ENCODE measurements around the gene CCR1. TPM values are rescaled to one million over a fixed set of nuclear protein-coding genes. Genes with fewer than 3 reads are reported as not detected.
A peak's percentile ranks its signal among the peaks of the same experiment; 100 is the strongest.

CCR1 gene
- total RNA-seq, 1 donor from 2014 or later: 47.4 TPM

DNA sequence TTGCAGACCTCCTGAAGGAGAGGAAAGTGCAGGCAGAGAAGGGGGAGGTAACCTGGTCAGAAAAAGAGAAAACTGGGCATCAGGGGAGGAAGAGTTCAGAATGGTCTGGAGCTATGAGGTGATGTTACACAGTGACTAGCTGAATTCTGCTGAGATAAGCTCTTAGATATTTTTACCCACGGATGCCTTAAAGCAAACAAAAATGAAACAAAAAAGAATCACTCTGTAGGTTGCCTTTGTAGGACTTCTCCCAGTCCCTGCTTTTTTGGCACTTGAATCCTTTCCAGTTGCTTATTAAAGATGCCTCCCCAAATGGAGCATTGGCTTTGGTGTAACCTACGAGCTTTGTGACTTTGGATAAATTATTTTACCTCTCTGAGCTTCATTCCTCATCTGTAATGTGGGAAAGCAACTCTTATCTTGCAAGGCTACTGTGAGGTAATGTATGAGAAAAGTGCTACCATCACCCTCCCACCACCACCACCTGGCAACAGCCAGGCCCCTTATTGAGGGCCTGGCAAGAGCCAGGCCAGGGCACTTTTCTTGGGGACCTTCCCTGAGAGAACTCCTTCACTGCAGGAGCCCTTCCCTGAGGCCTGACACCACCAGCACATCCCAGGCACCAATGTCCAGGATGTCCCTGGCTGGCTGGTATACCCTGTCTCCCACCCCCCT is 2.7 kb downstream of the CCR1 start:
- Histone ChIP-seq H3K4me1 (peaks cover 32% of the 10 kb centered on the region), H3K4me3 (peak overlapping the region; percentile 50), H3K27ac (no peak overlapping the region), H3K27me3 (ENCODE audit: low read depth) (no peaks in the 10 kb centered on the region), H3K36me3 (peaks cover 10% of the 10 kb centered on the region), H3K9me3 (no peaks in the 10 kb centered on the region)
- TF ChIP-seq, protein P1, sequence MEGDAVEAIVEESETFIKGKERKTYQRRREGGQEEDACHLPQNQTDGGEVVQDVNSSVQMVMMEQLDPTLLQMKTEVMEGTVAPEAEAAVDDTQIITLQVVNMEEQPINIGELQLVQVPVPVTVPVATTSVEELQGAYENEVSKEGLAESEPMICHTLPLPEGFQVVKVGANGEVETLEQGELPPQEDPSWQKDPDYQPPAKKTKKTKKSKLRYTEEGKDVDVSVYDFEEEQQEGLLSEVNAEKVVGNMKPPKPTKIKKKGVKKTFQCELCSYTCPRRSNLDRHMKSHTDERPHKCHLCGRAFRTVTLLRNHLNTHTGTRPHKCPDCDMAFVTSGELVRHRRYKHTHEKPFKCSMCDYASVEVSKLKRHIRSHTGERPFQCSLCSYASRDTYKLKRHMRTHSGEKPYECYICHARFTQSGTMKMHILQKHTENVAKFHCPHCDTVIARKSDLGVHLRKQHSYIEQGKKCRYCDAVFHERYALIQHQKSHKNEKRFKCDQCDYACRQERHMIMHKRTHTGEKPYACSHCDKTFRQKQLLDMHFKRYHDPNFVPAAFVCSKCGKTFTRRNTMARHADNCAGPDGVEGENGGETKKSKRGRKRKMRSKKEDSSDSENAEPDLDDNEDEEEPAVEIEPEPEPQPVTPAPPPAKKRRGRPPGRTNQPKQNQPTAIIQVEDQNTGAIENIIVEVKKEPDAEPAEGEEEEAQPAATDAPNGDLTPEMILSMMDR (IDR thresholded peaks at IDR 0.05): no peak
- intact Hi-C loops (cut with DNase I): no loop called here
- ATAC-seq (no peak), DNase-seq (no peak)

DNA sequence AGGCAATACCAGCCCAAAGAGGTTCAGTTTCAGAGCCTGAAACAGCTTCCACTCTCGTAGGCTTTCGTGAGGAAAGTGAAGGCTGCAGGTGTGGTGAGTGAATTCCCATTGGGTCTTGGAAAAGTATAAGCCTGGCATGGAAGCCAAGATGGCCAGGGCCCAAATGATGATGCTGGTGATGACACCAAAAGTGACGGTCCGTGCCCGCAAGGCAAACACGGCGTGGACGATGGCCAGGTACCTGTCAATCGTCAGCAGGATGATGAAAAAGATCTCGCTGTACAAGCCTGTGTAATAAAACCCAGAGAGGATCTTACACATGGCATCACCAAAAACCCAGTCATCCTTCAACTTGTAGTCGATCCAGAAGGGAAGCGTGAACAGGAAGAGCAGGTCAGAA is 4.4 kb downstream of the CCR1 start:
- Histone ChIP-seq H3K9me3 (no peaks in the 10 kb centered on the region), H3K36me3 (peaks cover 10% of the 10 kb centered on the region), H3K4me1 (peaks cover 16% of the 10 kb centered on the region), H3K27ac (no peak overlapping the region), H3K27me3 (ENCODE audit: low read depth) (no peaks in the 10 kb centered on the region), H3K4me3 (no peak overlapping the region)
- ATAC-seq (no peak), DNase-seq (no peak)
- intact Hi-C loops (cut with DNase I): no loop called here
- TF ChIP-seq, protein P1 (IDR thresholded peaks at IDR 0.05): no peak

GRCh38 chr3:46202535-46202934 is 5.6 kb downstream of the CCR1 start:
- H3K4me1 ChIP-seq: peaks cover 12% of the 10 kb centered on the region
- H3K4me3 ChIP-seq: no peak overlapping the region
- H3K27me3 ChIP-seq (ENCODE audit: low read depth): no peaks in the 10 kb centered on the region
- no peak for DNase-seq
- TF ChIP-seq, protein P1 (IDR thresholded peaks at IDR 0.05): no peak
- ATAC-seq: no peak
- H3K9me3 ChIP-seq: peaks cover 5% of the 10 kb centered on the region
- H3K27ac ChIP-seq: no peak overlapping the region
- intact Hi-C loops (cut with DNase I): no loop called here
- H3K36me3 ChIP-seq: peaks cover 10% of the 10 kb centered on the region

GRCh38 chr3:46200790-46201189 is 7.3 kb downstream of the CCR1 start:
- ATAC-seq: no peak
- intact Hi-C loops (cut with DNase I): no loop called here
- no peak for DNase-seq
- H3K27me3 ChIP-seq (ENCODE audit: low read depth): no peaks in the 10 kb centered on the region
- H3K4me3 ChIP-seq: no peak overlapping the region
- TF ChIP-seq, protein P1 (IDR thresholded peaks at IDR 0.05): no peak
- H3K9me3 ChIP-seq: peaks cover 5% of the 10 kb centered on the region
- no peak overlapping the region for H3K27ac ChIP-seq
- peaks cover 10% of the 10 kb centered on the region for H3K36me3 ChIP-seq
- H3K4me1 ChIP-seq: peaks cover 12% of the 10 kb centered on the region

DNA sequence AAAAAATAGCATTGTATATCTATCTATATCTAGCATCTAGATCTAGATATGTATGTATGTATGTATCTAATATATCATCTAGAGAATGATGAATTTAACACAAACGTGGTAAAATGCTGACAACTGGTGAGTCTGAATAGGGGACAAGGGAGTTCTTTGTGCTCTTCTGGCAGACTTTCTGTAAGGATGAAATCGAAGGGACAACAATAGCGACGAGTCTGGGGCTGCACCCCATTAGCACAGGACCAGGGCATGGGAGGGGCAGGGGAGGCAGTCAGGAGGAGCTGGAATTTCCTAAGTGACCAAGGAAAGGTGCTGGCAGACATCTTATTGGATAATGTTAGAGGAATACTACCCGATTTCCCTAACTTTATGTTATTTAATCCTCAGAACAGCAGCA is 7.9 kb downstream of the CCR1 start:
- Histone ChIP-seq H3K27ac (no peak overlapping the region), H3K9me3 (peaks cover 5% of the 10 kb centered on the region), H3K4me1 (peaks cover 6% of the 10 kb centered on the region), H3K27me3 (ENCODE audit: low read depth) (no peaks in the 10 kb centered on the region), H3K4me3 (no peak overlapping the region), H3K36me3 (peaks cover 10% of the 10 kb centered on the region)
- intact Hi-C loops (cut with DNase I): no loop called here
- TF ChIP-seq, protein P1 (IDR thresholded peaks at IDR 0.05): no peak
- DNase-seq (no peak), ATAC-seq (no peak)

Measured in lower lobe of right lung (tissue), 2 donors.